Left ventricle myocardium inferior (tissue), 1 donor: ENCODE data around the gene UBE2F. TPM values are rescaled to one million over a fixed set of nuclear protein-coding genes. Genes with fewer than 3 reads are reported as not detected.

ENCODE experiments used
- DNase-seq: peaks from one replicate; pipeline ENCODE4 v3.0.0-alpha.2; 2020
- H3K27ac ChIP-seq: fragments of 200-600 bp; replicated peaks from 2 replicates; pipeline ENCODE4 v1.8.0; 2021
- H3K27me3 ChIP-seq: fragments of 200-600 bp; 2 replicates; pipeline ENCODE4 v1.8.0; 2021; ENCODE audit warnings: low read depth
- H3K36me3 ChIP-seq: fragments of 200-600 bp; 2 replicates; pipeline ENCODE4 v1.8.0; 2021
- H3K4me1 ChIP-seq: fragments of 200-600 bp; 2 replicates; pipeline ENCODE4 v1.8.0; 2021
- H3K4me3 ChIP-seq: fragments of 200-600 bp; 2 replicates; pipeline ENCODE4 v1.8.0; 2021; ENCODE audit warnings: mild to moderate bottlenecking, moderate library complexity
- H3K9me3 ChIP-seq: fragments of 200-600 bp; replicated peaks from 2 replicates; pipeline ENCODE4 v1.8.0; 2021
- intact Hi-C: fragments of 100-400 bp; cut with micrococcal nuclease; formaldehyde crosslinking; loops from one replicate; pipeline ENCODE4 v1.11.0; 2022
- total RNA-seq: library from RNA; stranded (reverse); fragmentation: NEBNext Ultra II Directional; extraction: Animal tissue kit (Norgen Biotek cat#: 25700); gene quantifications from one replicate; pipeline ENCODE4 v1.2.1, GENCODE V29; 2021
- TF ChIP-seq, protein P1 (sequence below): fragments of 200-600 bp; IDR thresholded peaks from 2 replicates; pipeline ENCODE4 v1.8.0; 2021; ENCODE audit warnings: antibody characterized with exemption, mild to moderate bottlenecking, borderline replicate concordance
- donor health status: DM: no; HTN: yes; CAD: no; lungs with severe emphysema.

The UBE2F gene
- total RNA-seq, 1 donor from 2014 or later, result 63.5 TPM

DNA sequence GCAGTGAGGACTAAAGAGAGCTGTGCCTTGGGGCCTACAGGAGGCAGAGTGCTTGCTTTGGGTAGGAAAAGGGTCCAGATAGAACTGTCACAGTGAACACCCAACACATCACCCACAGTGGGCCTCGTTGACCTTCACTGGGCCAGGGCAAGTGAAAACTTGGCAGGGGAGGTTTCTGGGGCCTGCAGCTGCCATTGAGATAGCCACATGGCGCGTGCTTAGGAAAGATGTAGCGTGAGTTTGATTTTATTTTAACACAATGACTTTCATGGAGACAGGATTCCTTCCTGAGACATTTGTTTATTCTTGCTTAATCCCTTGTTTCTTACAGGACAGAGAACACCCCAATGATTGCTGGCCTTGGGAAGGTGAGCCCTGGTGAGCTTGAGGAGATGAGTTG, 124.1 kb downstream of the UBE2F start:
- H3K36me3 ChIP-seq, result no peaks in the 10 kb centered on the region
- H3K4me3 ChIP-seq, result no peak overlapping the region
- no peaks in the 10 kb centered on the region for H3K27me3 ChIP-seq
- no peaks in the 10 kb centered on the region for H3K4me1 ChIP-seq
- no peak overlapping the region for H3K27ac ChIP-seq
- intact Hi-C loops, result no loop called here
- TF ChIP-seq, protein P1, sequence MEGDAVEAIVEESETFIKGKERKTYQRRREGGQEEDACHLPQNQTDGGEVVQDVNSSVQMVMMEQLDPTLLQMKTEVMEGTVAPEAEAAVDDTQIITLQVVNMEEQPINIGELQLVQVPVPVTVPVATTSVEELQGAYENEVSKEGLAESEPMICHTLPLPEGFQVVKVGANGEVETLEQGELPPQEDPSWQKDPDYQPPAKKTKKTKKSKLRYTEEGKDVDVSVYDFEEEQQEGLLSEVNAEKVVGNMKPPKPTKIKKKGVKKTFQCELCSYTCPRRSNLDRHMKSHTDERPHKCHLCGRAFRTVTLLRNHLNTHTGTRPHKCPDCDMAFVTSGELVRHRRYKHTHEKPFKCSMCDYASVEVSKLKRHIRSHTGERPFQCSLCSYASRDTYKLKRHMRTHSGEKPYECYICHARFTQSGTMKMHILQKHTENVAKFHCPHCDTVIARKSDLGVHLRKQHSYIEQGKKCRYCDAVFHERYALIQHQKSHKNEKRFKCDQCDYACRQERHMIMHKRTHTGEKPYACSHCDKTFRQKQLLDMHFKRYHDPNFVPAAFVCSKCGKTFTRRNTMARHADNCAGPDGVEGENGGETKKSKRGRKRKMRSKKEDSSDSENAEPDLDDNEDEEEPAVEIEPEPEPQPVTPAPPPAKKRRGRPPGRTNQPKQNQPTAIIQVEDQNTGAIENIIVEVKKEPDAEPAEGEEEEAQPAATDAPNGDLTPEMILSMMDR, result no peak
- no peak for DNase-seq
- no peaks in the 10 kb centered on the region for H3K9me3 ChIP-seq

DNA sequence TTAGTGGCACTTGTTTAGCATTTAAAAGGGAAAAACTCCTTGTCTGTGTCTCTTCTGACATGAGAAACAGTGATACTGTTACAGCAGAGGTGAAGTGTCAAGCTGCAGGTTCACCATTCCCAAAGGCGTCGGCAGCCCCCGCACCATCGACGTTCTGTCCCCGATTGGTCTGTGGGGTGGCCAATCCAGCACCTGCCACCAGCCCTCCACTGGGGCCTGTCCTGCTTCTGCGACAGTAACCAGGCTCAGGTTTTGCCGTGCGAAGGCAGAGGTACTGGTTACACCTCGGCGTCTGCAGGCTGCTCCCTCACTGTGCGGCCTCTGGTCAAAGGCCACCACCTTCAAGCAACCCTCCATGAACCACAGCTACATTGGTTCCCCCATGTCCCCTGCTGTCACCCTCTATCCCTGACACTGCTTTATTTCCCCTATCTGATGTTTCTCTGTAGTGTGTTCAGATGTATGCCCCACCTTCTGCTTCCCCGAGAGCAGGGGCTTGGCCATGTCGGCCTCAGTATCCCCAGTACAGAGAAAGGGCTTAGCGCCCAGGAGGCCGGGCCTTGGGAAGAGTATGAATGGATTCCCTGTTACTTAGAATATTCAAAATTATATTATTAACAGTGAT, 124.7 kb downstream of the UBE2F start:
- TF ChIP-seq, protein P1, result no peak
- no peaks in the 10 kb centered on the region for H3K4me1 ChIP-seq
- H3K36me3 ChIP-seq, result no peaks in the 10 kb centered on the region
- H3K27ac ChIP-seq, result no peak overlapping the region
- no peaks in the 10 kb centered on the region for H3K9me3 ChIP-seq
- no peak for DNase-seq
- H3K27me3 ChIP-seq, result no peaks in the 10 kb centered on the region
- H3K4me3 ChIP-seq, result no peak overlapping the region
- intact Hi-C loops, result no loop called here

Other genes starting within 250 kb of the UBE2F start
- 0.27 TPM for gene RBM44, start 168.2 kb upstream of the UBE2F start, total RNA-seq
- gene RAMP1, start 107.4 kb upstream of the UBE2F start, total RNA-seq, result 168 TPM
- 10.9 TPM for gene SCLY, start 94.0 kb downstream of the UBE2F start, total RNA-seq
- gene ESPNL, start 133.3 kb downstream of the UBE2F start, total RNA-seq, result not detected
- 17.3 TPM for gene KLHL30, start 171.7 kb downstream of the UBE2F start, total RNA-seq
- 0.44 TPM for gene ERFE, start 192.0 kb downstream of the UBE2F start, total RNA-seq
- gene ILKAP, start 236.7 kb downstream of the UBE2F start, total RNA-seq, result 26.5 TPM